Measurements from ENCODE around the gene EIF4EBP3. TPM values are rescaled to one million over a fixed set of nuclear protein-coding genes. Genes with fewer than 3 reads are reported as not detected.

Gene EIF4EBP3
- total and polyA plus RNA-seq, 2 donors (not counting 3 experiments of a cell fraction or from before 2014, with no cell fraction given) = 3.7 to 7.6 TPM

DNA sequence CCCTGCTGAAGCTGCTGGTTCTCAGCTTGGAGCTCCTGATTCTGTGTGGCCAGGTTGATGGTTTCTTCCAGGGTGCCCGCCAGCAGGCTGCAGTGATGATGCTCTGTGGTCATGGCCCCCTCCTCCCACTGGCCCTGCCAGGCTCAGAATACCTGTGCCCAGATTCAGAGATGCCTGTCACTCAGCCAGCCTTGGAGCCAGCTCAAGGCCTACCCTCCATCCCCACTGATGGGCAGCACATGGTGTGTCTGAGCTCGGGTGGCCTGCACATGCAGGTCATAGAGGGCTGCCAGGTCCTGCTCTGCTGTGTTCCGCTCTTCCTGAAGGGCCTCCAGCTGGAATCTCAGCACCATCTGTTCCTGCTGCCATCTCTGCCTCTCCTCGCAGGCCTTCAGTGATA, 22.6 kb downstream of the EIF4EBP3 start:
- H3K79me2 ChIP-seq (ENCODE audit: control insufficient read depth, insufficient read depth, low read length) = peaks cover 9% of the 10 kb centered on the region
- CTCF ChIA-PET = interaction anchor here (0.7 to 1.7 kb wide), 7 partner anchors 8 to 156 kb away, joined by 3 to 8 read pairs (median 4); partner anchors contain the start of genes CD14, HARS1 and HARS2
- no peaks in the 10 kb centered on the region for H4K20me1 ChIP-seq (replicated peaks; ENCODE audit: control insufficient read depth, extremely low read depth, insufficient read depth, low read length)
- peaks cover 3 to 24% of the 10 kb centered on the region in 2 experiments for H3K36me3 ChIP-seq (ENCODE audit: control insufficient read depth in 2 of 2, extremely low read depth in 1 of 2, insufficient read depth in 2 of 2, low read length in 2 of 2)
- no peaks in the 10 kb centered on the region for H3K27me3 ChIP-seq (ENCODE audit: control insufficient read depth in 2 of 2, insufficient read depth in 2 of 2, low read length in 2 of 2)
- TF ChIP-seq, protein P1, sequence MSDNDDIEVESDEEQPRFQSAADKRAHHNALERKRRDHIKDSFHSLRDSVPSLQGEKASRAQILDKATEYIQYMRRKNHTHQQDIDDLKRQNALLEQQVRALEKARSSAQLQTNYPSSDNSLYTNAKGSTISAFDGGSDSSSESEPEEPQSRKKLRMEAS (IDR thresholded peaks at IDR 0.05; ENCODE audit: insufficient read depth, insufficient read length) = no peak
- TF ChIP-seq EZH2 (IDR thresholded peaks at IDR 0.05; ENCODE audit: borderline replicate concordance, low read depth, low read length, severe bottlenecking) (no peak), JUN (IDR thresholded peaks at IDR 0.05; ENCODE audit: borderline replicate concordance, insufficient read depth, insufficient read length, low read depth) (no peak), POLR2A (IDR thresholded peaks at IDR 0.05; ENCODE audit: low read depth, low read length) (no peak), GATA2 (IDR thresholded peaks at IDR 0.05; ENCODE audit: insufficient read depth, insufficient read length, low read depth, low read length) (no peak), MYC (IDR thresholded peaks at IDR 0.05; ENCODE audit: low read depth, low read length) (no peak), FOS (IDR thresholded peaks at IDR 0.05; ENCODE audit: borderline replicate concordance, insufficient read depth, low read length) (no peak), POLR2AphosphoS5 (IDR thresholded peaks at IDR 0.05; ENCODE audit: insufficient read depth, low read depth, low read length) (no peak)
- TF ChIP-seq, protein P2, sequence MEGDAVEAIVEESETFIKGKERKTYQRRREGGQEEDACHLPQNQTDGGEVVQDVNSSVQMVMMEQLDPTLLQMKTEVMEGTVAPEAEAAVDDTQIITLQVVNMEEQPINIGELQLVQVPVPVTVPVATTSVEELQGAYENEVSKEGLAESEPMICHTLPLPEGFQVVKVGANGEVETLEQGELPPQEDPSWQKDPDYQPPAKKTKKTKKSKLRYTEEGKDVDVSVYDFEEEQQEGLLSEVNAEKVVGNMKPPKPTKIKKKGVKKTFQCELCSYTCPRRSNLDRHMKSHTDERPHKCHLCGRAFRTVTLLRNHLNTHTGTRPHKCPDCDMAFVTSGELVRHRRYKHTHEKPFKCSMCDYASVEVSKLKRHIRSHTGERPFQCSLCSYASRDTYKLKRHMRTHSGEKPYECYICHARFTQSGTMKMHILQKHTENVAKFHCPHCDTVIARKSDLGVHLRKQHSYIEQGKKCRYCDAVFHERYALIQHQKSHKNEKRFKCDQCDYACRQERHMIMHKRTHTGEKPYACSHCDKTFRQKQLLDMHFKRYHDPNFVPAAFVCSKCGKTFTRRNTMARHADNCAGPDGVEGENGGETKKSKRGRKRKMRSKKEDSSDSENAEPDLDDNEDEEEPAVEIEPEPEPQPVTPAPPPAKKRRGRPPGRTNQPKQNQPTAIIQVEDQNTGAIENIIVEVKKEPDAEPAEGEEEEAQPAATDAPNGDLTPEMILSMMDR (IDR thresholded peaks at IDR 0.05; ENCODE audit: extremely low read depth in 1 of 2, insufficient read depth in 1 of 2, low read depth in 1 of 2, low read length in 2 of 2) = no peak
- no peaks in the 10 kb centered on the region for H3K9me1 ChIP-seq (replicated peaks; ENCODE audit: control insufficient read depth, extremely low read depth, insufficient read depth, low read length)
- H3K4me2 ChIP-seq (ENCODE audit: insufficient read depth, low read length) = no peak overlapping the region
- intact Hi-C loops (cut with micrococcal nuclease) (no loop called here), dilution Hi-C loops (cut with MboI; ENCODE audit: extremely low pct_ligation_motif_present, low sequenced_read_pairs) (no loop called here)
- DNase-seq (ENCODE audit: low read depth, low spot score) (no peak), FAIRE-seq (no peak)
- peaks cover 8% of the 10 kb centered on the region for H3K4me1 ChIP-seq (ENCODE audit: control insufficient read depth, extremely low read depth, insufficient read depth, low read length)
- no peak overlapping the region for H3K27ac ChIP-seq (ENCODE audit: insufficient read depth, low read depth, low read length)
- H2AFZ ChIP-seq (ENCODE audit: low read depth, low read length) = no peak overlapping the region
- no peaks in the 10 kb centered on the region for H3K9me3 ChIP-seq (replicated peaks; ENCODE audit: control insufficient read depth, insufficient read depth, low read length)
- BruUV-seq (replicated peaks) = no TSS peak
- no peak overlapping the region for H3K9ac ChIP-seq (replicated peaks; ENCODE audit: extremely low read depth, insufficient read depth, low read length)
- POLR2A ChIA-PET = no interaction called here
- H3K4me3 ChIP-seq (replicated peaks in 1 of 3; ENCODE audit: insufficient read depth in 1 of 3, low read depth in 1 of 3, low read length in 3 of 3) = no peak overlapping the region

All from endothelial cell of umbilical vein (primary cell).